ENCODE measurements around the gene RAET1L. TPM values are rescaled to one million over a fixed set of nuclear protein-coding genes. Genes with fewer than 3 reads are reported as not detected.
A peak's percentile ranks its signal among the peaks of the same experiment; 100 is the strongest.
"Not testable (repeated sequence)": the region's sequence is repeated elsewhere in the genome, so short reads cannot be mapped to it uniquely, and the experiment has no call there.

RAET1L gene
- total RNA-seq, 2 experiments from 2014 or later, result not detected

DNA sequence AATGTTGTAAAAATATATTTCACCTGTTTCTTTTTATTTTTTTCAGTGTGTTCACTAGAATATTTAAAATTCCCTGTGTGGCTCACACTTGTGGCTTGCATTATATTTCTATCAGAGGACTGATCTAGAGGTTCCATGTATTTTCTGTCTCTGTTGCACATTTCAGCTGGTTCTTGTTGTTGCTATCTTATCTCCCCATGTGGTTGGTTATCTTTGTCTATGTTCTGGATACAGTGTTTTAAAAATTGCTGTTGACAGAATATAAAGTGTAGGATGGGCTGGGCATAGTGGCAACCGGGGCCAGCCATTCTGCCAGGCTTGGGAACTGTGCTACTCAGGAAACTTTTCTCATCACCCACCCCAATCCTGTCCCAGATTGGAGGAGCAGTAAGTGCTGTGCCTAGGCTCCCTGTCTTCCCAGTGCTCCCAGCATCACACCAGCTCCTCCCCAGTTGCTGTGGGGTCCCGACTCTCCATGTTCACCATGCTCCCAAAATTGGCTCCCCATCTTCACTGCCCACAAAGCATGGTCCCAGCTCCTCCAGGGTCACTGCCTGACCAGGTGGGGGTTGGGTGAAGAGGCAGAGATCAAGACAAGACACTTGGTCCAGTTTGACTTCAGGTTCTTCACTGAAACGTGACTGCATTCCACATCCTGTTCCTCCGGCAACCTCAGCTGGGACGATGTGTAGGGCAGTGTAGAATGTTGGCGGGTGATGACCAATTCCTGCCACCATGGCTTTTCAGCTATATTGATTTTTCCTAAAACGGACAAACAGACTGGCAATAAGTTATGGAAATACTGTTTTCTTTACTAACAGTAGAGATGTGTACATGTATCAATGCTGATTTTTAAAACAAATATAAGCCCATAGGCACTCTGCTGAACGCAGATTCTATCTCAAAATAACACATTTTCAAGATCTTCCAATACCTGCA, 12.2 kb downstream of the RAET1L start:
- H3K9me3 Mint-ChIP-seq, H3K27ac Mint-ChIP-seq, CTCF ChIA-PET, POLR2A ChIA-PET, H3K36me3 Mint-ChIP-seq, H3K4me3 Mint-ChIP-seq: not testable (repeated sequence)
- H3K27me3 Mint-ChIP-seq, result peaks cover 81% of the 10 kb centered on the region
- peak; percentile 8 for DNase-seq
- intact Hi-C loops (cut with micrococcal nuclease), result loop anchor here (10.0 kb wide), 1 partner anchor 168 kb away; no protein-coding TSS in a partner anchor
- H3K4me1 Mint-ChIP-seq (ENCODE audit: low read depth), result peaks cover 30% of the 10 kb centered on the region

- H3K4me3 Mint-ChIP-seq, result no peak overlapping the region
- no peaks in the 10 kb centered on the region for H3K36me3 Mint-ChIP-seq
- H3K27ac Mint-ChIP-seq, result no peak overlapping the region
- CTCF ChIA-PET, result interaction anchor here (0.6 kb wide), 1 partner anchor 84 kb away, joined by 3 read pairs; no protein-coding TSS in a partner anchor
- H3K4me1 Mint-ChIP-seq (ENCODE audit: low read depth), result peaks cover 39% of the 10 kb centered on the region
- intact Hi-C loops (cut with micrococcal nuclease), result loop anchor here (10.0 kb wide), 4 partner anchors 156 to 806 kb away; partner anchors contain the start of genes GINM1 and LATS1
- H3K9me3 Mint-ChIP-seq, result no peaks in the 10 kb centered on the region
- DNase-seq, result peak; percentile 74
- POLR2A ChIA-PET, result no interaction called here
- peaks cover 55% of the 10 kb centered on the region for H3K27me3 Mint-ChIP-seq
These were observed 16.7 kb downstream of the RAET1L start for GRCh38 chr6:150008588-150008987.

DNA sequence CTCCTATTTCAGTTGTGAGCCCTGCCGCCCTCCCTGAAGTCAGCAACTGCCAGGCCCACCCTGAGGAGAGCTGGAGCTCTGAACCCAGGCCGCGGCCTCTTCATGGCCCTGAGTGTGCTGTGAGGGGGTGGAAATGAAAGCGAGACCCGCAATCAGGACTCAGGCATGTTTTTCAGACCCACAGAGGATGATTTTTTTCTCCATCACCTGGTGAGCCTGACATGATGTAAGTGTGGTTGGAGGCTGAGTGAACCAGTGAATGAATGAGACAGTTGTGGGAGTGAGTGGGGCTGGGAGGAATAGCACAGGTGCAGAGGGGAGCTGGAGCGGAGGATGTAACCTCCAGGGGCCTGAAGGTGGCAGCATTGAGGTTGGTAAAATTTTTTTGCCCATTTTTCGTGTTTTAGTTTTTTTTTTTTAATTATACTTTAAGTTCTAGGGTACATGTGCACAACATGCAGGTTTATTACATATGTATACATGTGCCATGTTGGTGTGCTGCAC, 18.3 kb downstream of the RAET1L start:
- Mint-ChIP-seq H3K27ac (no peak overlapping the region), H3K27me3 (peaks cover 43% of the 10 kb centered on the region), H3K36me3 (no peaks in the 10 kb centered on the region), H3K4me3 (no peak overlapping the region), H3K4me1 (ENCODE audit: low read depth) (peaks cover 45% of the 10 kb centered on the region), H3K9me3 (no peaks in the 10 kb centered on the region)
- POLR2A ChIA-PET, result interaction anchor here (0.6 kb wide), 2 partner anchors 372 to 807 kb away, joined by 3 to 7 read pairs; no protein-coding TSS in a partner anchor
- peak; percentile 74 for DNase-seq
- CTCF ChIA-PET, result interaction anchor here (0.8 to 2.0 kb wide), 7 partner anchors 10 to 809 kb away, joined by 3 to 15 read pairs (median 3); no protein-coding TSS in a partner anchor
- intact Hi-C loops (cut with micrococcal nuclease), result loop anchor here (1.0 to 10.0 kb wide), 5 partner anchors 62 to 808 kb away; partner anchors contain the start of genes GINM1, LATS1 and ULBP3

DNA sequence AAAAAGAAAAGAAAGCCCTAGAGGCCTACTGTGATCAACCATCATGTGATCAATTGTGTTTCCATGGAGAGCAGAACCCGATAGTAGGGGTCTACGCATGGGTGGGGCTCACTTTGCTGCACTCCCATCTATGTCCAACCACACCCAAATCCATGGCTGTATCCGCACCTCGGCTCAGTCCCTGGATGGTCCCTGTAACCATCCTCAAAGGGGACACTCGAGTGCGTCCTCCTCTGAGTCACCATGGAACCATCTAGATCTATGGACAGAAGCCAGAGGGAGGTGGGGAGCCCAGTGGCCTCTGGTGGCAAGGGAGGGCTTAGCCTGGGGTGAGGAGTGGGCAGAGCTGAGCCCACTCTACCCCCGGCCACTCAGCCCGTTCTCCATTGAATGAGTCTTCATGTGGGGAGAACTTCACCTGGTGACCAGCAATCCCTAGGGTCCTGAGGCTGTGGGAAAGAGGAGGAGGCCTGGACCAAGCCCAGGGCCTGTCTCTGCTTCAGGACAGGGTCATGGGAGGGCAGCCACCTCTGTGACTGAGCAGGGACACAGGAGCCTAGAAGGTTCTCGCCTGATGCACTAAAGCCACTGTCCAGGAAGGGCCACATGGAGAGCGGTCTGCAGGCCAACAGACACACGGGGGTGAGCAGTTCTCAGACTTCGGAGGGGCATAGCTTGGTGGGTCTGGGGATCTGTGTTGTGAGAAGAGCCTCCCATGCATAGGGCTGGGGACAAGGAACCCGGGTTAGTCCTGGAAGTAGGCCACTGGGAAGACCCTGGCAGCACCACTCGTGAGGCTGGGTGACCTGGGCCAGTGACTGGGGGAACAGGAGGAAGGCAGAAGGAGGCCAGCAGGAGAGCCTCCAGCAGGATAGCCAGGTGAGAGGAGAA, 19.3 kb downstream of the RAET1L start:
- peaks cover 55% of the 10 kb centered on the region for H3K4me1 Mint-ChIP-seq (ENCODE audit: low read depth)

DNA sequence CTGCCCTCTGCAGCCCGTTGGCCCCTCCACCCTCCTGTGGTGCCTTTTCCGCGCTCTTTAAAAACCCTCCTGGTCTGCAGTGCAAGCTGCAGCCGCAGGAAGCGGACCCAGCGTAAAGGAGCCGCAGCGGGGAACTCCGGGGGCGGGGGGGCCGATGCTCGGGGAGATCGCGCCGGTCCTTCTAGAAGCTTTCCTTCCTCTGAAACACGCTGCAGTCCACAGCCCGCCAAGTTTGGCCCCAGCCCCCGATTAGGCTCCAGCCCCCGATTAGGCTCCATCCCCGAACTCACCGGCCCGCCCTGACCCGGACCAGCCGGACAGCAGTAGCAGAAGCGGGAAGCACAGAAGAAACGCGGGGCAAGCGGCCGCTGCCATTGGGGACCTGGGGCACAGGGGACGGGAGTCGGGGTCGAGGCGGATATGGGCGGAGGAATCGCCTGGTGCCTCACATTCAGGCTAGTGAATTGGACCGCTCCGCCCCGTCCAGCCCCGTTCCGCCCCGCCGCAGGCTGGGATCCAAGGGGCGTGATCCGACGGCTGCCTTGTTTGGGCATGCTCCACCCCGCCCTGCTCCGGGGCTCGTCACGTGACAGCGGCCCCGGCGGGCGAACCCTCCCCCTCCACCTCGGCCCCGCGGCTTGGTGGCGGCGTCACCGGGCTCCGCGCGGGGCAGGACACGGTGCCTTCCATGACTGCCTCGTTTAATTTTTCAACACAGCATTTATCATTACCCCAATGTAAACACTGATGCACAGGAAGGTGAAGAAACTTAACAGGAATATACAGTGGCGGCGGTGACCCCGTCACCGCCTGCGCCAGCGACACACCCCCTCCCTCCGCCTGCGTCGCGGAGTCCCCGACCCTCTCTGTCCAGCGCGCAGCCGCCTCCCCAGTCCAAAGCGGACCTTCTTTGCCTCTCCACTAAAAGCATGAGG, 20.3 kb downstream of the RAET1L start:
- intact Hi-C loops (cut with micrococcal nuclease), result loop anchor here (1.0 to 10.0 kb wide), 7 partner anchors 42 to 810 kb away; partner anchors contain the start of genes GINM1, LATS1, LRP11 and NUP43
- Mint-ChIP-seq H3K4me3 (peak overlapping the region; percentile 80), H3K27ac (peak overlapping the region; percentile 42), H3K27me3 (peaks cover 27% of the 10 kb centered on the region), H3K36me3 (no peaks in the 10 kb centered on the region), H3K9me3 (no peaks in the 10 kb centered on the region), H3K4me1 (ENCODE audit: low read depth) (peaks cover 64% of the 10 kb centered on the region)
- CTCF ChIA-PET, result interaction anchor here (1.0 kb wide), 1 partner anchor 12 kb away, joined by 3 read pairs; no protein-coding TSS in a partner anchor
- POLR2A ChIA-PET, result no interaction called here
- DNase-seq, result peak; percentile 94

More for the DNA sequence above, 19.3 kb downstream of the RAET1L start:
- intact Hi-C loops (cut with micrococcal nuclease), result loop anchor here (1.0 to 10.0 kb wide), 6 partner anchors 43 to 809 kb away; partner anchors contain the start of genes GINM1, LATS1, NUP43 and ULBP1
- POLR2A ChIA-PET, result no interaction called here
- Mint-ChIP-seq H3K4me3 (peak overlapping the region; percentile 80), H3K27me3 (peaks cover 34% of the 10 kb centered on the region), H3K9me3 (no peaks in the 10 kb centered on the region), H3K36me3 (no peaks in the 10 kb centered on the region), H3K27ac (no peak overlapping the region)
- DNase-seq, result no peak
- CTCF ChIA-PET, result interaction anchor here (0.8 to 2.0 kb wide), 2 partner anchors 11 to 65 kb away, joined by 3 to 15 read pairs; no protein-coding TSS in a partner anchor

GRCh38 chr6:150004101-150004782, 21.1 kb downstream of the RAET1L start:
- intact Hi-C loops (cut with micrococcal nuclease), result loop anchor here (2.0 to 10.0 kb wide), 6 partner anchors 142 to 811 kb away; partner anchors contain the start of genes GINM1, LATS1, LRP11 and NUP43
- Mint-ChIP-seq H3K4me1 (ENCODE audit: low read depth) (peaks cover 64% of the 10 kb centered on the region), H3K27me3 (peaks cover 26% of the 10 kb centered on the region), H3K9me3 (no peaks in the 10 kb centered on the region), H3K4me3 (peak overlapping the region; percentile 80), H3K36me3 (no peaks in the 10 kb centered on the region), H3K27ac (no peak overlapping the region)
- ChIA-PET POLR2A (no interaction called here), CTCF (interaction anchor here (1.0 kb wide), 1 partner anchor 12 kb away, joined by 3 read pairs; no protein-coding TSS in a partner anchor)
- DNase-seq, result peak; percentile 61

DNA sequence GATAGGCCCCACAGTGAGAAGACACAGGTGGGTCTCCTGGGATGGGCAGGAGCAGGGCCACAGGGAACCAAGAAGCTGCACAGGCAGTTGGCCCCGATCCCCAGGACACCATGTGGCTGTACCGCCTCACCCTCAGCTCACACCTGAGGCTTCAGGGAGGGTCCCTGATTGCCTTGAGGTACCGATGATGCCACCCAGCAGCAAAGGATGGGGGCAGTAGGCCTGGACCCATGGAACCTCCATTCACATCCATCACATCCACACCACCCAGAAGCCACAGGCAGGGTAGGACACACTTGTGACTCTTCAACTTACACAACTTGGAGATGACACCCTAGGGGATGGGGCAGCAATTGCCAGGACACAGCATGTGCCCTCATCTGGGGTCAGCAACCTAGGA, 21.7 kb downstream of the RAET1L start:
- H3K27ac Mint-ChIP-seq, H3K36me3 Mint-ChIP-seq, H3K9me3 Mint-ChIP-seq, DNase-seq, POLR2A ChIA-PET, H3K4me3 Mint-ChIP-seq: not testable (repeated sequence)
- peaks cover 23% of the 10 kb centered on the region for H3K27me3 Mint-ChIP-seq
- peaks cover 61% of the 10 kb centered on the region for H3K4me1 Mint-ChIP-seq (ENCODE audit: low read depth)
- CTCF ChIA-PET, result interaction anchor here (1.4 kb wide), 1 partner anchor 13 kb away, joined by 3 read pairs; no protein-coding TSS in a partner anchor
- intact Hi-C loops (cut with micrococcal nuclease), result loop anchor here (5.0 to 10.0 kb wide), 5 partner anchors 141 to 811 kb away; partner anchors contain the start of genes GINM1, LATS1 and LRP11

GRCh38 chr6:150002710-150003109, 22.6 kb downstream of the RAET1L start:
- CTCF ChIA-PET, result interaction anchor here (1.4 kb wide), 1 partner anchor 14 kb away, joined by 3 read pairs; no protein-coding TSS in a partner anchor
- POLR2A ChIA-PET, result no interaction called here
- no peak for DNase-seq
- Mint-ChIP-seq H3K4me3 (no peak overlapping the region), H3K9me3 (no peaks in the 10 kb centered on the region), H3K27ac (no peak overlapping the region), H3K36me3 (no peaks in the 10 kb centered on the region), H3K27me3 (peaks cover 19% of the 10 kb centered on the region), H3K4me1 (ENCODE audit: low read depth) (peaks cover 58% of the 10 kb centered on the region)
- intact Hi-C loops (cut with micrococcal nuclease), result loop anchor here (5.0 to 10.0 kb wide), 5 partner anchors 140 to 812 kb away; partner anchors contain the start of genes GINM1, LATS1 and LRP11

GRCh38 chr6:150001295-150002008, 23.9 kb downstream of the RAET1L start:
- intact Hi-C loops (cut with micrococcal nuclease), result loop anchor here (1.0 to 10.0 kb wide), 7 partner anchors 10 to 813 kb away; partner anchors contain the start of genes GINM1, LATS1, LRP11 and ULBP1
- Mint-ChIP-seq H3K27me3 (peaks cover 26% of the 10 kb centered on the region), H3K4me1 (ENCODE audit: low read depth) (peaks cover 47% of the 10 kb centered on the region), H3K36me3 (no peaks in the 10 kb centered on the region), H3K27ac (peak overlapping the region; percentile 38), H3K4me3 (no peak overlapping the region), H3K9me3 (no peaks in the 10 kb centered on the region)
- DNase-seq, result peak; percentile 53
- POLR2A ChIA-PET, result no interaction called here
- CTCF ChIA-PET, result no interaction called here
